A549 (cell line): Measurements from ENCODE around the gene KCNH4.

Experiments used
- CTCF ChIP-seq: fragments of >200 bp; sonication (Bioruptor Twin); formaldehyde crosslinking; IDR thresholded peaks from 3 replicates; pipeline ENCODE4 v1.5.1; 2016
- EP300 ChIP-seq, 2 experiments: fragments of >200 bp; sonication (Bioruptor Twin); formaldehyde crosslinking; IDR thresholded peaks; 2 replicates in 1 of 2; 3 replicates in 1 of 2; pipeline ENCODE4 v1.6.1; 2016 to 2017
- HDAC2 ChIP-seq: fragments of 200-600 bp; sonication (generic); IDR thresholded peaks from 2 replicates; pipeline ENCODE4 v1.6.1; 2016
- JUNB ChIP-seq: fragments of >200 bp; sonication (Bioruptor Twin); formaldehyde crosslinking; IDR thresholded peaks from 2 replicates; pipeline ENCODE4 v1.6.1; 2016
- KDM1A ChIP-seq: fragments of 200-600 bp; sonication (generic); IDR thresholded peaks from 2 replicates; pipeline ENCODE4 v1.6.1; 2016; ENCODE audit warnings: low read depth, mild to moderate bottlenecking
- KDM5A ChIP-seq: fragments of 200-600 bp; sonication (generic); IDR thresholded peaks from 2 replicates; pipeline ENCODE4 v1.6.1; 2016; ENCODE audit warnings: antibody characterized with exemption, mild to moderate bottlenecking
- MAX ChIP-seq: IDR thresholded peaks from 2 replicates; pipeline ENCODE4 v1.6.1; 2012
- PBX3 ChIP-seq: IDR thresholded peaks from 2 replicates; pipeline ENCODE4 v1.6.1; 2012
- POLR2A ChIP-seq: IDR thresholded peaks from 2 replicates; pipeline ENCODE4 v1.6.1; 2012; ENCODE audit warnings: mild to moderate bottlenecking, low read length
- RCOR1 ChIP-seq: fragments of 150-350 bp; IDR thresholded peaks from 2 replicates; pipeline ENCODE4 v1.6.1; 2014; ENCODE audit warnings: antibody characterized with exemption, low read length, low read depth
- RNF2 ChIP-seq: fragments of 200-600 bp; sonication (generic); IDR thresholded peaks from 2 replicates; pipeline ENCODE4 v1.6.1; 2016; ENCODE audit warnings: low read depth, mild to moderate bottlenecking, antibody characterized with exemption, moderate library complexity, borderline replicate concordance
- SMC3 ChIP-seq: fragments of >200 bp; sonication (Bioruptor Twin); formaldehyde crosslinking; IDR thresholded peaks from 3 replicates; pipeline ENCODE4 v1.6.1; 2018; ENCODE audit warnings: inconsistent platforms
- USF2 ChIP-seq: fragments of 450-650 bp; IDR thresholded peaks from 2 replicates; pipeline ENCODE4 v1.6.1; 2014; ENCODE audit warnings: antibody characterized with exemption
- ZFP36 ChIP-seq: fragments of 450-650 bp; IDR thresholded peaks from 2 replicates; pipeline ENCODE4 v1.6.1; 2014; ENCODE audit warnings: borderline replicate concordance; ENCODE audit not compliant: partially characterized antibody

GRCh38 chr17:42127414-42127813 lies 53.5 kb downstream of the KCNH4 start:
- TF ChIP-seq CTCF = no peak
- no peak for TF ChIP-seq SMC3
- TF ChIP-seq RCOR1 = no peak
- TF ChIP-seq POLR2A = no peak
- TF ChIP-seq EP300 (IDR thresholded peaks at IDR 0.05) = no peak
- TF ChIP-seq PBX3 = no peak
- no peak for TF ChIP-seq MAX
- no peak for TF ChIP-seq ZFP36
- TF ChIP-seq HDAC2 = no peak
- no peak for TF ChIP-seq JUNB
- no peak for TF ChIP-seq KDM5A
- no peak for TF ChIP-seq RNF2
- TF ChIP-seq USF2 = no peak
- TF ChIP-seq KDM1A = no peak
